ENCODE measurements around the gene TMCC2.
"Not testable (repeated sequence)": the region's sequence is repeated elsewhere in the genome, so short reads cannot be mapped to it uniquely, and the experiment has no call there.

The TMCC2 gene

GRCh38 chr1:205211839-205212536 lies 15.8 kb upstream of the TMCC2 start:
- in situ Hi-C loops (cut with HindIII; ENCODE audit: low sequenced_read_pairs), result no loop called here

GRCh38 chr1:205214756-205215155 lies 13.0 kb upstream of the TMCC2 start:
- in situ Hi-C loops (cut with HindIII; ENCODE audit: low sequenced_read_pairs), result no loop called here

GRCh38 chr1:205216588-205216987 lies 11.2 kb upstream of the TMCC2 start:
- in situ Hi-C loops (cut with HindIII; ENCODE audit: low sequenced_read_pairs), result no loop called here

- in situ Hi-C loops (cut with HindIII; ENCODE audit: low sequenced_read_pairs), result no loop called here
Measured at GRCh38 chr1:205217418-205217817, 10.3 kb upstream of the TMCC2 start.

- in situ Hi-C loops (cut with HindIII; ENCODE audit: low sequenced_read_pairs), result no loop called here
Measured at GRCh38 chr1:205220421-205220820, 7.3 kb upstream of the TMCC2 start.

GRCh38 chr1:205224736-205225135 lies 3.0 kb upstream of the TMCC2 start:
- in situ Hi-C loops (cut with HindIII; ENCODE audit: low sequenced_read_pairs), result no loop called here

GRCh38 chr1:205225901-205226765 lies 1.6 kb upstream of the TMCC2 start:
- in situ Hi-C loops (cut with HindIII; ENCODE audit: low sequenced_read_pairs), result no loop called here

- in situ Hi-C loops (cut with HindIII; ENCODE audit: low sequenced_read_pairs), result no loop called here
Measured at GRCh38 chr1:205226868-205227583, 720 bp upstream of the TMCC2 start.

GRCh38 chr1:205228093-205228521 lies 361 bp downstream of the TMCC2 start:
- in situ Hi-C loops (cut with HindIII; ENCODE audit: low sequenced_read_pairs), result no loop called here

- in situ Hi-C loops (cut with HindIII; ENCODE audit: low sequenced_read_pairs), result no loop called here
Measured at GRCh38 chr1:205229399-205229871, 1.7 kb downstream of the TMCC2 start.

- in situ Hi-C loops (cut with HindIII; ENCODE audit: low sequenced_read_pairs), result no loop called here
Measured at GRCh38 chr1:205229916-205230700, 2.4 kb downstream of the TMCC2 start.

- in situ Hi-C loops (cut with HindIII; ENCODE audit: low sequenced_read_pairs), result no loop called here
Measured at GRCh38 chr1:205230982-205231381, 3.2 kb downstream of the TMCC2 start.

- in situ Hi-C loops (cut with HindIII; ENCODE audit: low sequenced_read_pairs), result no loop called here
Measured at GRCh38 chr1:205232127-205232820, 4.5 kb downstream of the TMCC2 start.

GRCh38 chr1:205232945-205233397 lies 5.2 kb downstream of the TMCC2 start:
- in situ Hi-C loops (cut with HindIII; ENCODE audit: low sequenced_read_pairs), result no loop called here

GRCh38 chr1:205233986-205234385 lies 6.2 kb downstream of the TMCC2 start:
- in situ Hi-C loops (cut with HindIII; ENCODE audit: low sequenced_read_pairs), result not testable (repeated sequence)

- in situ Hi-C loops (cut with HindIII; ENCODE audit: low sequenced_read_pairs), result no loop called here
Measured at GRCh38 chr1:205235951-205236350, 8.2 kb downstream of the TMCC2 start.

GRCh38 chr1:205236526-205236925 lies 8.8 kb downstream of the TMCC2 start:
- in situ Hi-C loops (cut with HindIII; ENCODE audit: low sequenced_read_pairs), result no loop called here

GRCh38 chr1:205236951-205237475 lies 9.3 kb downstream of the TMCC2 start:
- in situ Hi-C loops (cut with HindIII; ENCODE audit: low sequenced_read_pairs), result no loop called here
